NCI-H2227 treated with DMSO at 0.1 percent for 48 hours (cell line): ENCODE data around the gene SF3B1.
"Not testable (repeated sequence)": the region's sequence is repeated elsewhere in the genome, so short reads cannot be mapped to it uniquely, and the experiment has no call there.

Experiments
- DNase-seq: peaks from one replicate; lab custom pipeline; 2025; lab: John Stamatoyannopoulos, UW

SF3B1 gene

DNA sequence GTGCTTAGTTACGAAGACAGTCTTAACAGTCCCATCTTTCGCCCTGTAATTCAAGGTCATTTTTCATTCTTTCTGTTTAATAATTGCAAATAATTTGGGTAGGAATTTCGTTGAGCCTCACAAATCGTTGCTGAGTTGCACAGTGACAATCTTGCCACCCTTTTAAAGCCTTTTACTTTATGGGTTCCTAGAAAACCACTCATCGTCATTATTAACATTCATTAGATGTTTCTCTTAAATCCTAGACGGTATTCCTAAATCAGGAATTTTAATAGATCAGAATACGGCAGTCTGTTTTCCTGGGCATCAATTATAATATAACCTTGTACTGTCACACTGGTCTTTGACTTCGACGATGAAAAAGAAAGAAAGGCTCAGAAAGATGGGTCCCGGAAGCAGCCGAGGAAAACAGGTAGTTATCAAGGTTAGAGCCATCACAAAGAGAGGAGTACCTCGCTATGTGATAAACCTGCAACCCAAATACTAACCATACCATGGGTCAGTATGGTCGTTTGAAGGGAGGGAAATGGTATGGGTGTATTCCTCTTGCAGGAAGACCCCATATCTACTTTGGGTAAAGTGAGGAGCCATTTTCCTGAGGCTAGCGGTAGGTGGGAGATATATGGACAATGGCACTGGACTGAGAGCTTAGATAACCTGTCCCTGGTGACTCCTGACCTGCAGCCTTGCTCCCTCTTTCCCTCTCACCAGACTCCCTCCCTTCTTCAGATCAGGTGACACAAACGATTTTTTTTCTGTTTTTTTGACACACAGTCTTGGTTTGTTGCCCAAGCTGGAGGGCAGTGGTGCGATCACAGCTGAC lies 981 bp upstream of the SF3B1 start:
- no peak for DNase-seq

DNA sequence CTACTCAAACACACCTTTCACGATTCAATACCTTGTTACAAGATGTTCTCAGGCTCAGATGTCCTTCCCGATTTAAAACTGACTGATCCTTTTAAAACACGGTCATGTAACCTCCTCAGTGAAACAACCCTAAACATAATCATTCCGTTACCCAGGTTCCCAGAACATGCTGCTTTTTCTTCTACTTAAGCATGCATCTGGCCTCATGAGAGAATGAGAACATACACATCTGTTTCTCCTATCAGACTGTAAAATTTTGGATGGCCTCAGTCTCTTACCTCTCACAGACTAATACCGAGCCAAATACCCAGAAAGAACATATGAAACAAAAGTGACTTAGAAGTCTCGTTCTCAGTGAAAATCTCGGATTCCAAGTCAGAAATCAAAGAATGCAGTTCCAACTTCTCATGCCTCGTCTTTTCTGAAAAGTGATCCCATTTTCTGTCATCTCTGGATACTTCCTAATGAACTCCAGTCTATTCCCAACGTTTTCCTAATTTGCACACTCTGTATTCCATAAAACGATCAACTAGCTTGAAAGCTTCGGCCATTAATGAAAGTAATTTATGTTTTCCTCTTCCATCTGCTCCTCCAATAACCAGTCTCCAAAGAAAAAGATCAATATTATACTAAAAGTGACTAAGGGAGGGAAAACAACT lies 919 bp downstream of the SF3B1 start:
- no peak for DNase-seq

DNA sequence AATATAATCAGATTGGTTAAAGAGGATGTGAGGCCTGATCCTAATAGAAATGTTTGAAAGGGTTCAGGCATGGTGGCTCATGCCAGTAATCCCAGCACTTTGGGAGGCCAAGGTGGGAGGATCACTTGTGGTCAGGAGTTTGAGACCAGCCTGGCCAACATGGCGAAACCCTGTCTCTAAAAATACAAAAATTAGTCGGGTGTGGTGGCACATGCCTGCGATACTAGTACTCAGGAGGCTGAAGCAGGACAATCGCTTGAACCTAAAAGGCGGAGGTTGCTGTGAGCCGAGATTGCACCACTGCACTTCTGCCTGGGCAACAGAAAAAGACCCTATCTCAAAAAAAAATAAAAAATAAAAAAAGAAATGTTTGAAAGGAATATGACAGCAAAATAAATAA lies 2.3 kb downstream of the SF3B1 start:
- DNase-seq, result not testable (repeated sequence)

DNA sequence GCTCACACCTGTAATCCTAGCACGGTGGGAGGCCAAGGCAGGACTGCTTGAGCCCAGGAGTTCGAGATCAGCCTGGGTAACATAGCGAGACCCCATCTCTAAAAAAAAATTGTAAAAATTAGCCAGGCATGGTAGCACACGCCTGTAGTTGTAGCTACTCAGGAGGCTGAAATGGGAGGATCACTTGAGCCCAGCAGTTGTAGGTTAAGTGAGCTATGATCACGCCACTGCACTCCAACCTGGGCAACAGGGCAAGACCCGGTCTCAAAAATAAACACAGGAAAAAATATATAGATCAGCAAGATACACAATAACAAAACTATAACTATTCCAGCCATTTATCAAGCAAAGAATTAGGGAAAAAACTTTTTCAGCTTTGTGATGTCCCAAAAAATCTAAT lies 3.0 kb downstream of the SF3B1 start:
- DNase-seq, result no peak

DNA sequence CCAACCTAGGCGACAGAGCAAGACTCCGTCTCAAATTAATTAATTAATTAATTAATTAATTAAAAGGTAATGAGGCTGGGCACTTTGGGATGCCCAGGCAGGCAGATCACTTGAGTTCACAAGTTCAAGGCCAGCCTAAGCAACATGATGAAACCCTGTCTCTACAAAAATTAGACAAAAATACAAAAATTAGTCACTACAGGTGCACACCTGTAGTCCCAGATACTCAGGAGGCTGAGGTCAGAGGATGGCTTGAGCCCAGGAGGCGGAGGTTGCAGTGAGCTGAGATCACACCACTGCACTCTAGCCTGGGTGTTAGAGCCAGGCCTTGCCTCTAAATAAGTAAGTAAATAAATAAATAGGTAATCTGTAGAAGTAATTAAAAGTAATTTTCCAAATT lies 6.8 kb downstream of the SF3B1 start:
- no peak for DNase-seq

DNA sequence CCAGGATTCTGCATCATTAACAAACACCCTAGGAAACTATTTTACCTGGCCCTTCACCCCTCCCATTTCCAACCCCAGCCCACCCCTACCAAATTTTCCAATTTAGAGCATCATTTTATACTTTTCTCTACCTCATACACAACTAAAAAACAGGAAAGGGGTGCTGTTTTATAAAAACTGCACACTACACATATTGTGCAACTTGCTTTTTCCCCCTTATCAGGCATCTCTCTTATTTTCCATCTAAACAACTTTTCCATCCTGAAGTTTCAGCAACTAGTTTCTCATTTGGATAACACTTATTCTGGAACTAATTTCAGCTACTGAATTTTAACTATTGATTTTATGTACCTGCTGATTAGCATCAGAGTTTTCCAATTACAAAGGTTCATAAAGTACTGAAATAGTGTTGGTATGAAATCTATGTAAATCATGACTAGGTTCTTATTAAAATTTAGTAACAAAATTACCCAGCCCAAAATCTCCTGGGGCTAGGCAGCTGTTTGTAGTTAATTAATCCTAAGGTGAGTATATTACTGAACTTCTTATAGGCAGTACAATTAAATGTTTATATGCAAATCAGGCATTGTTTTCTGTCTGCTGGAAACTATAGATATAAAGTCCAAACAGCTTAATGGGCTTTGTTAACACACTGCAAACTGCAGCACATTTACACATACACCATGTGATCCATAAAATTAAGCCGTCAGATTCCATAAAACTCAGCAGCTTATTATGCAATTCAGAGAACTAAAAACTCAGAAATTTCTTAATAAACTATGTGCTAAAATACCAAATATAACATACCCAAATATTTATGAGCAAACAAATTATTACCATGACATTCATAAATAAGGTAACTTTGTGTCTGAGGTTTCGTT lies 7.9 kb downstream of the SF3B1 start:
- no peak for DNase-seq

DNA sequence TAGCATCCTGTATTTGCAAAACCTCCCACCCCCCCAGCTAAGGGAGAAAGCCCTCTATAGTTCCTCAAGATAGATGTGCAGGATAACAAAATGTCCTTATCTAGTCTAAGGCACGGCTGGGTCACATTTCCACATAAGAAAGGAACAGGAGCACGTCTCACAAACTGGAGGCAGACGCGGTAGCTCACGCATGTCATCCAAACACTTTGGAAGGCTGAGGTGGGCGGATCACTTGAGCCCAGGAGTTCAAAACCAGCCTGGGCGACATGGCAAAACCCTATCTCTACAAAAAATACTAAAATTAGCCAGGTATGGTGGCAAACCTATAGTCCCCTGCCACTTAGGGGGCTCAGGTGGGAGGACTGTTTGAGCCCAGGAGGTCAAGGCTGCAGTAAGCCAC lies 9.3 kb downstream of the SF3B1 start:
- no peak for DNase-seq

DNA sequence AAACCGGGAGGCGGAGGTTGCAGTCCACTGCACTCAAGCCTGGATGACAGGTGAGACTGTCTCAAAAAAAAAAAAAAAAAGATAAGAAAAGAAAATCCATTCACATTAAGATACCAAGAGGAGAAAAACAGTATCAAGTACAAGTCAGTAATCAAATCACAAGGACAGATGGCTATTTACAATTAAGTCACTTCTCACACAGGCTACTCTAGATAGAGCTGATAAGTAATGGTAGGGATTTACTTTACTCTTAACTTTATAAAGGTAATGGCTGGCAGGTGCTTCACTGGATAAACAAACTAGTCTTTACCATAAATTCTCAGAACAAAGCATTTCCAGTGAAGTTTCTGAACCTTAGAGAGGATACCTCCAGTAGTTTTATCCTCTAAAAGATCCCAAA lies 11.5 kb downstream of the SF3B1 start:
- no peak for DNase-seq

DNA sequence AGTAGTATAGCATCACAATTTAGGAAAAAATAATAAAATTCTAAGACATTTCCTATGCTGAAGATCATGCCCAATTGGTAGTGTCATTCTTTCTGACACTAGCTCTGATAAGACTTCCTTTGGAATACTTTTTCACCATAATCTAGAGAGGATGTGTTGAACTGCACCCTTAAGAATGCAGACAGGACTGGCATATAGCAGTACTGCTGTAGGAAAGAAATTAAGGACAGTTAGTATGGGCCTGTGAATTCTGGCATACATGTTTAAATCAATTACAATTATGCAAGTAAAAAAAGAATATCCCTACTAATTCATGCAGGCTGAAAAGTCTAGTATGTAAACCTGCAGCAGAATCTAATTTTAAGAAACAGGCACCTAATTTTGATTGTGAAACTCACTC lies 15.4 kb downstream of the SF3B1 start:
- no peak for DNase-seq

DNA sequence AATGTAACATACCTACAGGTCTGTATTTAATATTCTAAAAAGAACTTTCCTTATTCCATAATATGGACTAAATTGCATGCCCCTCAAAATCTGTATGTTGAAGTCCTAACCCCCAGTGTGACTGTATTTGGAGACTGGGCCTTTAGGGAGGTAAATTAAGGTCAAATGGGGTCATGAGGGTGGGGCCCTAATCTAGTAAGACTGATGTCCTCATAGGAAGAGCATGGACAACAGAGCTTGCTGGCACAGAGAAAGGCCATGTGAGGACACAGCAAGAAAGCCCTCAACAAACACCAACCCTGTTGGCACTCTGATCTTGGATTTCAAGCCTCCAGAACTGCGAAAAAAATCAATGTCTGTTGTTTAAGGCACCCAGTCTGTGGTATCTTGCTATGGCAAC lies 18.6 kb downstream of the SF3B1 start:
- DNase-seq, result no peak

DNA sequence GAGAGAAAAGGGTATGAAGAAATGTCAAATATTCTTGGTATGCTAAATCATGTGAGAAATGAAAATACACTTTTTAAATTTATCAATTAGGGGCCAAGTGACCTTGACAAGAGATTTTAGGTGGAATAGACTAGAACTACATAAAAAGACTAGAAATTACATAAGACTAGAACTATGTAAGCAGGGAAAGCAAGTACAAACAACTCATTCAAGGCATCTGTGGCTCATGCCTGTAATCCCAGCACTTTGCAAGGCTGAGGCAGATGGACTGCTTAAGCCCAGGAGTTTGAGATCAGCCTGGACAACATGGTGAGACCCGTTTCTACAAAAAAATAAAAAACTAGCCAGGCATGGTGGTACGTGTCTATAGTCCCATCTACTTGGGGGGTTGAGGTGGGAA lies 20.3 kb downstream of the SF3B1 start:
- no peak for DNase-seq

DNA sequence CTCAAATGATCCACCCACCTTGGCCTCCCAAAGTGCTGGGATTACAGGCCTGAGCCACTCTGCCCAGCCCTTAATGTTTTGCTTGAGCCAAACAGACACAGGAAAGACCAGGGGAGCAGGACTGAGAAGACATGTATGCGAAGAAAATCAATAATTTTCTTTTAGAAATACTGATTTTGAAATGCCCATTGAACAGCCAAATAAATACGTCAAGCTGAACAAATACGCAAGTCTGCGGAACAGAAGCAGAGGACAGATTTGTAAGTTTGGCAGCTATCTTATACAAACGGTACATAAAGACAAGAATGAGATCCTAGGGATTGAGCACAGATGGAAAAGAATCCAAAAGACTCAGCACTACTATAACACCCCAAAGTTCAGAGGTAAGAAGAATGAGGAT lies 20.8 kb downstream of the SF3B1 start:
- DNase-seq, result no peak

DNA sequence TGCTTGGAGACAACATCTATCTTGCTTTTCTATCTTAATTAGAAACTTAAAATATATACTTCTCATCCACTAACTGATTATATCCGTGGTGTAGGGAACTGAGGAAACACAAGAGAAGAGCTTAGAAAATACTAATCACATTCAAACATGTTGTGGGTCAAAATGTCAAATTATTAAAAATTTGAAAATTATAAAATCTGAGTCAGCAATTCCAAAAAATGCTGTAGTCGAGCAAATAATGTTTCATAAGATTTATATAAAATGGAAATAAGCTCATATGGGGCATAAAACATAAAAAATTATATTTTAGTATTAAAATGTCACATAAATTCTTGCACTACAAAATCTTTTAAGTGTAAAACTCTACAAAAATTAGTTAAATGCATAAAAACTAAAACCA lies 29.2 kb downstream of the SF3B1 start:
- DNase-seq, result no peak

DNA sequence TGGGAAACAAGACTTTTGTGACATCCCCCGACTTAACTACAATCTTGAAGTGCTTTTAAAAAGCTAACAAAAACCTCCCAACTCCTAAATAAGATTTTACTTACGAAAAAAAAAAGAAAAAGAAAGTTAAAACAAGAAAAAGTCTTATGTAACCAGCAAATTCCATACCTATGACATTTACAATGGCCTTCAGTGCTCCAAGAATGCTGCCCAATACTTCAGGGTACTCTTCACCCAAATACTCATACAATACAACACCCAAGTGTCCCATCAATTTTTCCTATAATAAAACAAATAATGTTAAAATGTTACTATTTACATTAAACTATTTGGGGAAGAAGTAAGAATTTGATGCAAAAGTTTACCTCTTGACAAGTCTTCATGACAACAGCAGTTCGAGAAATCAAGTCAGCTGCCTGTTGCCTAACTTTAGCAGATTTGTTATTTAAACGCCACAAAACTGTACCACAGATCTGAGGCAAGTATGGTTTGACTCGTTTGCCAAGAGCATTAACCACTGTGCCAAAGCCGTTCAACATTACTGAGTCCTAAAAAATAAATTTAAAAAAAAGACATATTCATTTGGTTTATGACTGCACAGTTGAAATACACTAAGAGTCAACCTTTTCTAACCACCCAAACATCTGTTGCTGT lies 34.8 kb downstream of the SF3B1 start:
- no peak for DNase-seq

DNA sequence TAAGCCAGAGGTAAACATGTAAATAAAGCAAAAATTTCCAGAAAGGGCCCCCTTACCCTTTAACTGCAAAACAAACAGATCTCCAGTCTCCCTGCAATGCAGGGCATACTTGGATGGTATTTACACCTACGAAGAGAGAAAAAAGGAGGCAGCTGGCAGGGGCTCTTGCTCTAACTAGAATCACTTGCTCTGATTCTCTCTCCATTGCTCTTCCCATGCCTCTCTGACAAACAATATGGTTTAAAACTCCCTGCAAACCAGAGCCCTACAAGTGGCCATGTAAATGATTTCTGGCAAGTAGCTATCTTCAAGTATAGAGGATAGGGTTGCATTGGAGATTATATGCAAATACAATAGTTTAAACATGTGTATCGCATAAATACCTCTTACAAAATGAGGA lies 35.9 kb downstream of the SF3B1 start:
- no peak for DNase-seq

DNA sequence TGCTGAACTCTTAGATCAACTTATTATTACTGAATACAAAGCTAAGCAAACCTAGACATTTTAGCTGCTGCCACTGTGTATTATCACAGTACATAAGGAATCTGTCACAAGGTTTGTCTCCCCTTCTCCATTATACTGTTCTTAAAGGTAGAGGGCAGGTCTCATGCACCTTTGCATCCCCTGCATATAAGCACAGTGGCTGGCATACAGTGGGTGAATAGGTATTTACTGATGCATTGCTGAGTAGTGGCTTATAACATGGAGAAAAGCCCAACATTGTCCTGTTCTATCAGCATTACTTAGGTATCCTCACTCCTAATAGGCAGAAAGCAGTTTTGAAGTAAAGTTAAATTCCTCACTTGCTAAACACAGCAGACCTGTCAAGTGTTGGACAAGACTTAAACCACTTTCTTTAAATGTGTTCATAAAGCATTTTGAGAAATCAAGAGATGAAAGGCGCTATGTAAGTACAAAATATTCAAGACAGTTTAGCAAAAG lies 43.6 kb downstream of the SF3B1 start:
- DNase-seq, result no peak

DNA sequence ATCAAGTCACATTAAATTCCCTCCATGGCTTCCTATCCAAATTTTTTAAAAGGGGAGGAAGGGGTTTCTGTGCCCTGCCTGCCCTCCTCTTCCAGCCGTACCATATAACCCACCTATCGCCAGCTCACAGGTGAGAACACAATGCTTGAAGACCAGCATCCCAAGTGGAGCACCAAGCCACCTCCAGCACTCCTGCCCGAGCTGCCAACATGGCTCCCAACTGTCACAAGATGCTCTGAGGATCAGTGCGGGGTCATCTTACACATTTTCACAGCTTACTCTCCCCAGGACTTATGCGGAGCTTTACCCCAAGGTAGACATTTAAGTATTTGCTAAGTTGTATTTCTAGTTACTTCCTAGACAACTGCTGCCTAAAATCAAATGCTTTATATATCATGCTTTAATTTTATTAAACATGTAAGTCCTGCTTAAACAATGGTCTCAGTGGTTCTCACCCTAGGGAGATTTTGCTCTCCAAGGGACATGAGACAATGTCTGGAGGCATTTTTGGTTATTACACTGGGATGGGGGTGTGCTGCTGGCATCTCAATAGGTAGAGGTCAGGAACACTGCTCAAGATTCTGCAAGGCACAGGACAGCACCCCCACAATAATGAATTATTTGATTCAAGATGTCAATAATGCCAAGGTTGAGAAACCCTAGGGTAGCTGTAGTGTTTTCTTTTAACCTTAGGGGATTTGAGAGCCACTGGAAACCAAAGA lies 45.8 kb downstream of the SF3B1 start:
- DNase-seq, result no peak

DNA sequence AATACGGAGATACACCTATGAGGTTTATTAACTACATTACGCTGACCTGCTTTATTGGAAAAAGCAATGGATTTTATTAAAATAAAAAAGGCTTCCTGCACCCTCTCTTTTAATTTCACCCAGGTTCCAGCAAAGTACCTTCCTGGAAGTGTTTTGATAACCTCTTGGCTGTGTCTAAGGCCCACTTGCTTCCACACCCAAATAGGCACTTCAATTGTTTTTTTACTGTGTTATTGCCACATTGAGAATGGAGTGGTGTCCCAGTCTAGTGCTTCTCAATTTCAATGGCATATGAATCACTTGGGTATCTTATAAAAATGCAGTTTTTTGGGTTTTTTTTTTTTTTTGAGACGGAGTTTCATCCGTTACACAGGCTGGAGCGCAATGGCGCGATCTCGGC lies 47.6 kb downstream of the SF3B1 start:
- DNase-seq, result no peak

DNA sequence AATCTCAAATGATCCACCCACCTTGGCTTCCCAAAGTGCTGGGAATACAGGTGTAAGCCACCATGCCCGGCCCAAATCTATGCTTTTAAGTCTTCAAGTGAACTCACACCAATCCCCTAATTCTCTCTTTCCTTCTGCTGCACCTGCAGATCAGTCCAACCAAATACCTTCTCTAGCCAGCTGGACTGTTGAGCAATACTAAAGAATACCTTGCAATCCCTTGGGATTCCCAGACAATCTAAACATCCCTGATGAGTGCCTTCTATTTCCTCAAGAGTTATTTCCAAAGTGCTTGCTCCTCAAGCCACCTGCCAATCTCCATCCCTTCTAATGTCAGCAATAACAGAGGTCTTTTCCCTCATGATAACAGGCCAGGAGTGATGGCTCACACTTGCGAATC lies 48.6 kb downstream of the SF3B1 start:
- no peak for DNase-seq

DNA sequence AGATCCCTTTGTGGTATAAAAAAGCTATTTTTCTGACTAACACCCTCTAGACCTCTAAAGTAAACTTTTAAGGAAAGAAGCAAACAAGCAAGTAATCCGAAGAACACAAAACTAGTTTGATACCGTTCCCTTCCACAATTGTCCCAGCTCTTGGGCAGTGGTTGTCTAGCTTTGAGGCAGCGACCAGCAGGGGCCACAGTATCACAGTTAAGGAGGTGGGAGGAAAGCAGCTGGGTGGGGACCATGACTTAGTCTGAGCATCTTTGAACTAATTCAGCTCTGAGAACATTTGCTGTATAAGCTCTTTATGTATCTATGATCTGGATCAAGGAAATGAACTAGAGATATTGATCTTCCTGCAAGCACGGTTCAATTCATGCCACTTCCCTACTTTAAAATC lies 51.0 kb downstream of the SF3B1 start:
- DNase-seq, result no peak

DNA sequence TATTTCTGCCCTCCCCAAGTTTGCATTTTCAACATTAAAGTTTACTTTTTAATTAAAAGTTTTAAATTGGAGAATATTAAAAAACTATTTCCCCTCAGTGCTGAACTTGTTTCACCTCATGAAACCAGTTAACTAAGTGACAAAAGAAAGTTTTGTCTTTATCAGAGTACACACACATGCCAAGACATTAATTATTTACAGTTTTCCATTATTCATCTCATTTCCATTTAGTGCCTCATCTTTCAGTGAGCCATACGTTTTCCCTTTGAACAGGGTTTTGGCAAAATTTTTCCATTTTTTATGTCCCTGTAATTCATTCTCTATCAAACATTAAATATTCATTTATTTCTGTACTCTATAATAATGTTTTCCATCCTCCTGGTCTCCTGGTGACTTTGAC lies 53.2 kb downstream of the SF3B1 start:
- DNase-seq, result no peak

DNA sequence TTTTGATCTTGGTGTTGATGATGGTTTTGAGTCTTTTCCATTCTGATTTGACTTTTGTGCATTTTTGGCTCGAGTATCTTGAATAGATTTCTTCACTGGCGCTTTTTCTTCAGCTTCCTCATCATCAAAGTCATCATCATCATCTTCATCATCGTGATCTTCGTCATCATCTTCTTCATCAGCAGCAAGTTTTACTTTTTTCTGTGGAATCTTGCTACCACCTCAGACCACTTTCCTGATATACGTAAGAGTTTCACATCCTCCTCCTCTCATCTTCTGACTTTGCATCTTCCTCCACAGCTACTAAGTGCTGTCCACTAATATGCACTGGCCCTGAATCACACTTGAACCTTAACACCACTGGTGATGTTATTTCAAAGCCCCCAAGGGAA lies 54.9 kb downstream of the SF3B1 start:
- not testable (repeated sequence) for DNase-seq
